Smooth muscle cell (in vitro differentiated cells): ENCODE data around the gene LASP1. TPM values are rescaled to one million over a fixed set of nuclear protein-coding genes. Genes with fewer than 3 reads are reported as not detected.

ENCODE experiments used
- DNase-seq: peaks from one replicate; lab custom pipeline; 2025; ENCODE audit not compliant: unreplicated experiment; lab: John Stamatoyannopoulos, UW
- H2AFZ ChIP-seq: fragments of 200-600 bp; sonication (generic); 2 replicates; pipeline ENCODE4 v1.6.0; 2016; ENCODE audit warnings: antibody characterized with exemption, low read depth, mild to moderate bottlenecking
- H3F3A ChIP-seq: fragments of 200-600 bp; sonication (generic); 2 replicates; pipeline ENCODE4 v1.6.0; 2017; ENCODE audit warnings: antibody characterized with exemption, low read depth
- H3K27ac ChIP-seq: fragments of 200-600 bp; sonication (generic); 2 replicates; pipeline ENCODE4 v1.5.1; 2016; ENCODE audit warnings: low read depth, mild to moderate bottlenecking
- H3K27me3 ChIP-seq: fragments of 200-600 bp; sonication (generic); 2 replicates; pipeline ENCODE4 v1.6.1; 2016; ENCODE audit warnings: low read depth, mild to moderate bottlenecking
- H3K36me3 ChIP-seq: fragments of 200-600 bp; sonication (generic); 2 replicates; pipeline ENCODE4 v1.5.1; 2016; ENCODE audit warnings: low read depth
- H3K4me1 ChIP-seq: fragments of 200-600 bp; sonication (generic); 2 replicates; pipeline ENCODE4 v1.5.1; 2016; ENCODE audit warnings: low read depth
- H3K4me2 ChIP-seq: fragments of 200-600 bp; sonication (generic); 2 replicates; pipeline ENCODE4 v1.6.0; 2016; ENCODE audit warnings: mild to moderate bottlenecking
- H3K4me3 ChIP-seq: fragments of 200-600 bp; sonication (generic); 2 replicates; pipeline ENCODE4 v1.5.1; 2016; ENCODE audit warnings: mild to moderate bottlenecking
- H3K79me2 ChIP-seq: fragments of 200-600 bp; sonication (generic); 2 replicates; pipeline ENCODE4 v1.6.0; 2016; ENCODE audit warnings: low read depth, mild to moderate bottlenecking
- H3K9ac ChIP-seq: fragments of 200-600 bp; sonication (generic); 2 replicates; pipeline ENCODE4 v1.6.0; 2016; ENCODE audit warnings: low read depth
- H3K9me3 ChIP-seq: fragments of 200-600 bp; sonication (generic); replicated peaks from 2 replicates; pipeline ENCODE4 v1.5.1; 2016; ENCODE audit warnings: low read depth
- H4K20me1 ChIP-seq: fragments of 200-600 bp; sonication (generic); 2 replicates; pipeline ENCODE4 v1.6.0; 2016; ENCODE audit warnings: low read depth
- CTCF ChIP-seq: fragments of 200-600 bp; sonication (generic); IDR thresholded peaks from 2 replicates; pipeline ENCODE4 v1.5.1; 2017; ENCODE audit warnings: borderline replicate concordance, mild to moderate bottlenecking, antibody characterized with exemption; ENCODE audit not compliant: insufficient read depth, poor library complexity, severe bottlenecking
- WGBS: methylation state at CpG from one replicate; pipeline ENCODE4 v1.1.7; 2016; ENCODE audit warnings: low lambda C conversion rate; 5-methylcytosine and 5-hydroxymethylcytosine counted together
- polyA plus RNA-seq: library from polyadenylated mRNA; unstranded; fragments of >200 nt; fragmentation: Nextera tagmentation; extraction: Ambion mirVana; gene quantifications from 2 replicates; pipeline ENCODE4 v1.2.1, GENCODE V29; 2016
- total RNA-seq: library from RNA; depleted of rRNA; stranded (reverse); fragments of >200 nt; gene quantifications from 2 replicates; pipeline ENCODE4 v1.2.3, GENCODE V29; 2014

Gene LASP1
- total and polyA plus RNA-seq, 2 experiments from 2014 or later = 130 to 133 TPM

- H3K27me3 ChIP-seq = no peaks in the 10 kb centered on the region
- no peak overlapping the region for H3K9ac ChIP-seq
- H3K36me3 ChIP-seq = no peaks in the 10 kb centered on the region
- TF ChIP-seq CTCF = no peak
- no peak for DNase-seq
- H3K27ac ChIP-seq = no peak overlapping the region
- WGBS = 97% methylated on average over 9 of the region's 9 CpGs
- H3K79me2 ChIP-seq = peaks cover 69% of the 10 kb centered on the region
- no peak overlapping the region for H3K4me2 ChIP-seq
- H4K20me1 ChIP-seq = peaks cover 100% of the 10 kb centered on the region
- no peak overlapping the region for H2AFZ ChIP-seq
- H3K4me3 ChIP-seq = no peak overlapping the region
- H3K4me1 ChIP-seq = peaks cover 28% of the 10 kb centered on the region
- H3F3A ChIP-seq = peaks cover 30% of the 10 kb centered on the region
- no peaks in the 10 kb centered on the region for H3K9me3 ChIP-seq
Measured at GRCh38 chr17:38888842-38889241, 19.0 kb downstream of the LASP1 start.

GRCh38 chr17:38889745-38890409, 20.0 kb downstream of the LASP1 start:
- Histone ChIP-seq H3K4me3 (no peak overlapping the region), H3K9me3 (no peaks in the 10 kb centered on the region), H3K27me3 (no peaks in the 10 kb centered on the region), H3K79me2 (peaks cover 64% of the 10 kb centered on the region), H4K20me1 (peaks cover 100% of the 10 kb centered on the region), H3F3A (peaks cover 37% of the 10 kb centered on the region), H3K4me2 (no peak overlapping the region), H3K9ac (no peak overlapping the region), H2AFZ (no peak overlapping the region), H3K4me1 (peaks cover 29% of the 10 kb centered on the region), H3K27ac (no peak overlapping the region), H3K36me3 (no peaks in the 10 kb centered on the region)
- TF ChIP-seq CTCF = no peak
- DNase-seq = no peak
- WGBS = 94% methylated on average over 12 of the region's 12 CpGs

- TF ChIP-seq CTCF = no peak
- peaks cover 24% of the 10 kb centered on the region for H3K4me1 ChIP-seq
- no peaks in the 10 kb centered on the region for H3K27me3 ChIP-seq
- H3K27ac ChIP-seq = no peak overlapping the region
- H3K79me2 ChIP-seq = peaks cover 59% of the 10 kb centered on the region
- H3K9ac ChIP-seq = no peak overlapping the region
- H3K4me3 ChIP-seq = no peak overlapping the region
- DNase-seq = no peak
- H3K36me3 ChIP-seq = no peaks in the 10 kb centered on the region
- WGBS = 95% methylated on average over 8 of the region's 8 CpGs
- H3F3A ChIP-seq = peaks cover 37% of the 10 kb centered on the region
- H3K9me3 ChIP-seq = no peaks in the 10 kb centered on the region
- no peak overlapping the region for H3K4me2 ChIP-seq
- no peak overlapping the region for H2AFZ ChIP-seq
- H4K20me1 ChIP-seq = peaks cover 100% of the 10 kb centered on the region
Measured at GRCh38 chr17:38890410-38890746, 20.5 kb downstream of the LASP1 start.

- no peaks in the 10 kb centered on the region for H3K27me3 ChIP-seq
- no peaks in the 10 kb centered on the region for H3K36me3 ChIP-seq
- no peak for DNase-seq
- H2AFZ ChIP-seq = no peak overlapping the region
- peaks cover 100% of the 10 kb centered on the region for H4K20me1 ChIP-seq
- TF ChIP-seq CTCF = no peak
- H3K4me1 ChIP-seq = peaks cover 27% of the 10 kb centered on the region
- no peak overlapping the region for H3K27ac ChIP-seq
- peaks cover 48% of the 10 kb centered on the region for H3K79me2 ChIP-seq
- peaks cover 31% of the 10 kb centered on the region for H3F3A ChIP-seq
- no peak overlapping the region for H3K9ac ChIP-seq
- H3K4me2 ChIP-seq = no peak overlapping the region
- H3K4me3 ChIP-seq = no peak overlapping the region
- H3K9me3 ChIP-seq = no peaks in the 10 kb centered on the region
- WGBS = 92% methylated on average over 8 of the region's 8 CpGs
Measured at GRCh38 chr17:38891441-38891840, 21.6 kb downstream of the LASP1 start.
